ENCODE data around the gene CITED1.

- TF ChIP-seq CTCF (conservative IDR thresholded peaks at IDR 0.05; ENCODE audit: low read length) (peak; percentile 44), EZH2phosphoT487 (IDR thresholded peaks at IDR 0.05; ENCODE audit: borderline replicate concordance, low read depth, low read length) (no peak)
Observed at GRCh38 chrX:72297953-72298730, 7.6 kb downstream of the CITED1 start.
